ENCODE results near the gene CRACDL.
A peak's percentile ranks its signal among the peaks of the same experiment; 100 is the strongest.

The CRACDL gene

GRCh38 chr2:98872526-98872925, 63.5 kb downstream of the CRACDL start:
- no peaks in the 10 kb centered on the region for H3K9me3 ChIP-seq (ENCODE audit: control insufficient read depth, insufficient read depth, low read length)
- H3K27ac ChIP-seq (ENCODE audit: low read length) = no peak overlapping the region
- DNase-seq (ENCODE audit: low read depth, low spot score) = no peak
- no peaks in the 10 kb centered on the region for H3K27me3 ChIP-seq (ENCODE audit: control insufficient read depth, insufficient read depth, low read length)
- WGBS (ENCODE audit: insufficient coverage, insufficient read length) = no CpG with 5 or more reads among the region's 10 CpGs
- peaks cover 3% of the 10 kb centered on the region; the same call in 1 of the 2 replicates for H3K4me1 ChIP-seq (ENCODE audit: control insufficient read depth, insufficient read depth, low read length)
- H3K36me3 ChIP-seq (ENCODE audit: control insufficient read depth, insufficient read depth, low read length) = no peaks in the 10 kb centered on the region
- no peak overlapping the region for H3K4me3 ChIP-seq (ENCODE audit: low read length)

DNA sequence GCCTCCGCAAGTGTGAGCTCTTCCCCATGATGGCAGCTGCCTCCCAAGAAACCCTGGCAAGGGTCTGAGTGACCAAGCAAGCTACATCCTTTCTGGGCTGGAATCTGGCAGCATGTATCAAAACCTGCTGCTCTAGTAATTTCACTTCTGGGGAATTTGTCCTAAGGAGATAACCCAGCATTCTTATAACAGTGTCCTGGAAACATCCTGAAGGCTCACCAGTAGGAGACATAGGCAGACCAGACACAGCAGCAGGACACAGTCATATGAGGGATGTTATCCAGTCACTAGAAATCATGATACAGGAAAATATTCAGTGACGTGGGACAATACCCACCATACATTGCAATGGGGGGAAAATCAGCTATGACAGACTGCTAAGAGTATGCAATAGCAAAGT, 64.5 kb downstream of the CRACDL start:
- H3K9me3 ChIP-seq (ENCODE audit: control insufficient read depth, insufficient read depth, low read length) = no peaks in the 10 kb centered on the region
- no CpG with 5 or more reads among the region's 2 CpGs for WGBS (ENCODE audit: insufficient coverage, insufficient read length)
- peaks cover 3% of the 10 kb centered on the region; the same call in 1 of the 2 replicates for H3K4me1 ChIP-seq (ENCODE audit: control insufficient read depth, insufficient read depth, low read length)
- no peaks in the 10 kb centered on the region for H3K36me3 ChIP-seq (ENCODE audit: control insufficient read depth, insufficient read depth, low read length)
- no peak for DNase-seq (ENCODE audit: low read depth, low spot score)
- H3K27ac ChIP-seq (ENCODE audit: low read length) = no peak overlapping the region
- no peak overlapping the region for H3K4me3 ChIP-seq (ENCODE audit: low read length)
- no peaks in the 10 kb centered on the region for H3K27me3 ChIP-seq (ENCODE audit: control insufficient read depth, insufficient read depth, low read length)

GRCh38 chr2:98870516-98871158, 65.4 kb downstream of the CRACDL start:
- Histone ChIP-seq H3K4me1 (ENCODE audit: control insufficient read depth, insufficient read depth, low read length) (peaks cover 3% of the 10 kb centered on the region; the same call in 1 of the 2 replicates), H3K4me3 (ENCODE audit: low read length) (no peak overlapping the region), H3K9me3 (ENCODE audit: control insufficient read depth, insufficient read depth, low read length) (no peaks in the 10 kb centered on the region), H3K27me3 (ENCODE audit: control insufficient read depth, insufficient read depth, low read length) (no peaks in the 10 kb centered on the region), H3K36me3 (ENCODE audit: control insufficient read depth, insufficient read depth, low read length) (no peaks in the 10 kb centered on the region), H3K27ac (ENCODE audit: low read length) (no peak overlapping the region)
- no CpG with 5 or more reads among the region's 15 CpGs for WGBS (ENCODE audit: insufficient coverage, insufficient read length)
- peak; percentile 11 for DNase-seq (ENCODE audit: low read depth, low spot score)

- peaks cover 3% of the 10 kb centered on the region; the same call in 1 of the 2 replicates for H3K4me1 ChIP-seq (ENCODE audit: control insufficient read depth, insufficient read depth, low read length)
- H3K9me3 ChIP-seq (ENCODE audit: control insufficient read depth, insufficient read depth, low read length) = no peaks in the 10 kb centered on the region
- no peaks in the 10 kb centered on the region for H3K36me3 ChIP-seq (ENCODE audit: control insufficient read depth, insufficient read depth, low read length)
- no peak for DNase-seq (ENCODE audit: low read depth, low spot score)
- no peak overlapping the region for H3K27ac ChIP-seq (ENCODE audit: low read length)
- H3K27me3 ChIP-seq (ENCODE audit: control insufficient read depth, insufficient read depth, low read length) = no peaks in the 10 kb centered on the region
- no peak overlapping the region for H3K4me3 ChIP-seq (ENCODE audit: low read length)
- no CpG with 5 or more reads among the region's 4 CpGs for WGBS (ENCODE audit: insufficient coverage, insufficient read length)
Measured at GRCh38 chr2:98869870-98870269, 66.2 kb downstream of the CRACDL start.

- Histone ChIP-seq H3K4me1 (ENCODE audit: control insufficient read depth, insufficient read depth, low read length) (peaks cover 3% of the 10 kb centered on the region; the same call in 1 of the 2 replicates), H3K27me3 (ENCODE audit: control insufficient read depth, insufficient read depth, low read length) (no peaks in the 10 kb centered on the region), H3K4me3 (ENCODE audit: low read length) (no peak overlapping the region), H3K36me3 (ENCODE audit: control insufficient read depth, insufficient read depth, low read length) (no peaks in the 10 kb centered on the region), H3K9me3 (ENCODE audit: control insufficient read depth, insufficient read depth, low read length) (no peaks in the 10 kb centered on the region), H3K27ac (ENCODE audit: low read length) (no peak overlapping the region)
- no CpG with 5 or more reads among the region's 10 CpGs for WGBS (ENCODE audit: insufficient coverage, insufficient read length)
- no peak for DNase-seq (ENCODE audit: low read depth, low spot score)
Measured at GRCh38 chr2:98869272-98869641, 66.8 kb downstream of the CRACDL start.

DNA sequence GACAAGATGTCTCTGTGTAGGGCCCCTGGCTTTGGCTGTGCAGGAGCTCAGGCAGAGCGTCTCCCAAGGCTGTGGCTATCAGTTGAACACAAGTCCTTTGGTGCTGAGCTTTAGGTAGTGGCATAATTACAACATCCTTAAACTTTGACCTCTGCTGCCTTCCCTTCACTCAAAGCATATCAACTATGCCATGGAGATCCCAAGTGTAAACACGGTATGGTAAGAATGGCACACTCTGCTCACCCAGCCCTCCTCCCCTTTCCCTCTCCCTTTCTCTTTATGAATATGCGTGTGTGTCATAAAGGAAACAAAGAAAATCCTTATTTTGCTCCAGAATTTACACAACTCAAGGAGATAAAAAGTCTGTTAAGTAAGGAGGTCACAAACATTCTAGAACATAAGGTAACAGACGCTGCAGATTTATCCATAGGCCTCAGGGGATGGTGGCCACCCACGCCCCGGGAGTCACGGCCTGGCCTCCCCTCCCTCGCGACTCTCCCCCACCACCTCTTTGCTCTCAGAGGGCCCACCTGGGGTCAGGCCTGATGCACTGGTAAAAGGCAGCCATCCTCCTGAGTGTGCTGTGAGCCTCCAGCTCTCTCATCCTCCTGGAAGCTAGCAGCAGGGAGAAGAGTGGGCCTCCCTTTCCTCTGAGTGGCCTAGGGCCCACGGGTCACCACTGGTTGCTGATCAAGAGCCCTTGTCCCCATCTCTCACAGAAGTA, 67.3 kb downstream of the CRACDL start:
- Histone ChIP-seq H3K4me3 (ENCODE audit: low read length) (no peak overlapping the region), H3K9me3 (ENCODE audit: control insufficient read depth, insufficient read depth, low read length) (no peaks in the 10 kb centered on the region), H3K27me3 (ENCODE audit: control insufficient read depth, insufficient read depth, low read length) (no peaks in the 10 kb centered on the region), H3K27ac (ENCODE audit: low read length) (no peak overlapping the region), H3K36me3 (ENCODE audit: control insufficient read depth, insufficient read depth, low read length) (no peaks in the 10 kb centered on the region), H3K4me1 (ENCODE audit: control insufficient read depth, insufficient read depth, low read length) (peaks cover 3% of the 10 kb centered on the region; the same call in 1 of the 2 replicates)
- DNase-seq (ENCODE audit: low read depth, low spot score) = no peak
- no CpG with 5 or more reads among the region's 10 CpGs for WGBS (ENCODE audit: insufficient coverage, insufficient read length)

DNA sequence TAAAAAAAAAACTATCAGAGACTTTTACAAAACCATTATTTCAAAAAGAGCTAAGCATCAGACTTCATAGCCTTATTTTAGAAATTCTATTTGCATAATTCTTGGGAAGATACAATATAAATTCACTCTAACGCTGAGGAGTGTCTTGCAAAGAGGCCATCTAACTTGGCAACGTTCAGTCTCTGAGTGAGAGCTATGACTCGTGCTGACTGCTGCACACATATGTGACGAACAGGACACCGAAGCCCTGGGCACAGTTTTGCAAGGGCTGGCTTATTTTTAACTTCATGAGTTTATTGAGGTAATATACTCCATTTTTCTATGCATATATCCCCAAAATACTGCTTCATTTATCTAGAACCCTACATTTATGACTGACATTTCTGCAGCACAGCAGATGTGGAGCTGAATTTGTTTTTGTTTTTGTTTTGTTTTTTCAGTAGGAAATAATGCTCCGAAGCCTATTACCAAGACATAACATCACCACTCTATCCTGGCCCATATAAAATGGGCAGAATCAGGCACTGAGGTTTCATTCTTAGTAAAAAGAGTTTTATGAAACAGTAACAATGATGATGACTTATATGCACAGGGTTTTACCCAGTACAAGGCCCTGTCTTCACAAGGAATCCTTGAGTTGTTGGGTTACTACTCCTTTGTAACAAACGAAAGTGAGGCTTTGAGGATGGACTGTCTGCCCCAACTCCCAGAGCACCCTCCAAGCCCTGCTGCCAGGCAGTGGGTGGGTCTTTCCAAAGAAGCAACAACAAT, 68.3 kb downstream of the CRACDL start:
- no peak overlapping the region for H3K4me3 ChIP-seq (ENCODE audit: low read length)
- no peak for DNase-seq (ENCODE audit: low read depth, low spot score)
- H3K9me3 ChIP-seq (ENCODE audit: control insufficient read depth, insufficient read depth, low read length) = no peaks in the 10 kb centered on the region
- H3K27me3 ChIP-seq (ENCODE audit: control insufficient read depth, insufficient read depth, low read length) = no peaks in the 10 kb centered on the region
- no peaks in the 10 kb centered on the region for H3K36me3 ChIP-seq (ENCODE audit: control insufficient read depth, insufficient read depth, low read length)
- peaks cover 3% of the 10 kb centered on the region; the same call in 1 of the 2 replicates for H3K4me1 ChIP-seq (ENCODE audit: control insufficient read depth, insufficient read depth, low read length)
- WGBS (ENCODE audit: insufficient coverage, insufficient read length) = no CpG with 5 or more reads among the region's 7 CpGs
- H3K27ac ChIP-seq (ENCODE audit: low read length) = no peak overlapping the region

- no peak overlapping the region for H3K27ac ChIP-seq (ENCODE audit: low read length)
Measured at GRCh38 chr2:98866033-98866432, 70.0 kb downstream of the CRACDL start.

GRCh38 chr2:98861601-98862000, 74.4 kb downstream of the CRACDL start:
- DNase-seq (ENCODE audit: low read depth, low spot score) = no peak
- Histone ChIP-seq H3K36me3 (ENCODE audit: control insufficient read depth, insufficient read depth, low read length) (no peaks in the 10 kb centered on the region), H3K4me1 (ENCODE audit: control insufficient read depth, insufficient read depth, low read length) (no peaks in the 10 kb centered on the region), H3K4me3 (ENCODE audit: low read length) (no peak overlapping the region), H3K27ac (ENCODE audit: low read length) (no peak overlapping the region), H3K27me3 (ENCODE audit: control insufficient read depth, insufficient read depth, low read length) (no peaks in the 10 kb centered on the region), H3K9me3 (ENCODE audit: control insufficient read depth, insufficient read depth, low read length) (no peaks in the 10 kb centered on the region; the same call in 1 of the 2 replicates)
- no CpG with 5 or more reads among the region's 1 CpG for WGBS (ENCODE audit: insufficient coverage, insufficient read length)

More at GRCh38 chr2:98866033-98866432, 70.0 kb downstream of the CRACDL start:
- WGBS (ENCODE audit: insufficient coverage, insufficient read length) = no CpG with 5 or more reads among the region's 3 CpGs
- no peaks in the 10 kb centered on the region for H3K36me3 ChIP-seq (ENCODE audit: control insufficient read depth, insufficient read depth, low read length)
- no peaks in the 10 kb centered on the region for H3K27me3 ChIP-seq (ENCODE audit: control insufficient read depth, insufficient read depth, low read length)
- H3K9me3 ChIP-seq (ENCODE audit: control insufficient read depth, insufficient read depth, low read length) = no peaks in the 10 kb centered on the region; the same call in 1 of the 2 replicates
- no peak for DNase-seq (ENCODE audit: low read depth, low spot score)
- H3K4me1 ChIP-seq (ENCODE audit: control insufficient read depth, insufficient read depth, low read length) = peaks cover 3% of the 10 kb centered on the region; the same call in 1 of the 2 replicates
- H3K4me3 ChIP-seq (ENCODE audit: low read length) = no peak overlapping the region

- H3K9me3 ChIP-seq (ENCODE audit: control insufficient read depth, insufficient read depth, low read length) = no peaks in the 10 kb centered on the region; the same call in 1 of the 2 replicates
- no peak overlapping the region for H3K27ac ChIP-seq (ENCODE audit: low read length)
- H3K36me3 ChIP-seq (ENCODE audit: control insufficient read depth, insufficient read depth, low read length) = no peaks in the 10 kb centered on the region
- H3K4me1 ChIP-seq (ENCODE audit: control insufficient read depth, insufficient read depth, low read length) = no peaks in the 10 kb centered on the region
- no peak overlapping the region for H3K4me3 ChIP-seq (ENCODE audit: low read length)
- no peaks in the 10 kb centered on the region for H3K27me3 ChIP-seq (ENCODE audit: control insufficient read depth, insufficient read depth, low read length)
- no CpG with 5 or more reads among the region's 2 CpGs for WGBS (ENCODE audit: insufficient coverage, insufficient read length)
- DNase-seq (ENCODE audit: low read depth, low spot score) = no peak
Measured at GRCh38 chr2:98859323-98859722, 76.7 kb downstream of the CRACDL start.

Data from iPS DF 6.9 (cell line).